ENCODE data around the gene SORBS1.

The SORBS1 gene

GRCh38 chr10:95280637-95281036, 280.5 kb downstream of the SORBS1 start:
- no peak for DNase-seq

- DNase-seq, result no peak
These were observed 281.9 kb downstream of the SORBS1 start for GRCh38 chr10:95279042-95279820.

GRCh38 chr10:95278061-95278988, 282.8 kb downstream of the SORBS1 start:
- DNase-seq, result no peak

- DNase-seq, result no peak
These were observed 283.6 kb downstream of the SORBS1 start for GRCh38 chr10:95277614-95278013.

GRCh38 chr10:95277201-95277570, 284.0 kb downstream of the SORBS1 start:
- DNase-seq, result no peak

- DNase-seq, result no peak
These were observed 284.6 kb downstream of the SORBS1 start for GRCh38 chr10:95276367-95277200.

- DNase-seq, result no peak
These were observed 285.3 kb downstream of the SORBS1 start for GRCh38 chr10:95275726-95276366.

GRCh38 chr10:95273393-95274312, 287.5 kb downstream of the SORBS1 start:
- DNase-seq, result no peak

- DNase-seq, result no peak
These were observed 292.7 kb downstream of the SORBS1 start for GRCh38 chr10:95268438-95268837.

- DNase-seq, result no peak
These were observed 293.9 kb downstream of the SORBS1 start for GRCh38 chr10:95267251-95267650.

GRCh38 chr10:95266674-95267095, 294.5 kb downstream of the SORBS1 start:
- DNase-seq, result no peak

- DNase-seq, result no peak
These were observed 295.6 kb downstream of the SORBS1 start for GRCh38 chr10:95265572-95265971.

GRCh38 chr10:95264227-95265051, 296.7 kb downstream of the SORBS1 start:
- DNase-seq, result no peak

GRCh38 chr10:95263864-95264226, 297.3 kb downstream of the SORBS1 start:
- DNase-seq, result no peak

- no peak for DNase-seq
These were observed 298.2 kb downstream of the SORBS1 start for GRCh38 chr10:95262763-95263518.

GRCh38 chr10:95261926-95262325, 299.2 kb downstream of the SORBS1 start:
- no peak for DNase-seq
